ENCODE results near the gene EZH1.
"Not testable (repeated sequence)": the region's sequence is repeated elsewhere in the genome, so short reads cannot be mapped to it uniquely, and the experiment has no call there.

Gene EZH1

DNA sequence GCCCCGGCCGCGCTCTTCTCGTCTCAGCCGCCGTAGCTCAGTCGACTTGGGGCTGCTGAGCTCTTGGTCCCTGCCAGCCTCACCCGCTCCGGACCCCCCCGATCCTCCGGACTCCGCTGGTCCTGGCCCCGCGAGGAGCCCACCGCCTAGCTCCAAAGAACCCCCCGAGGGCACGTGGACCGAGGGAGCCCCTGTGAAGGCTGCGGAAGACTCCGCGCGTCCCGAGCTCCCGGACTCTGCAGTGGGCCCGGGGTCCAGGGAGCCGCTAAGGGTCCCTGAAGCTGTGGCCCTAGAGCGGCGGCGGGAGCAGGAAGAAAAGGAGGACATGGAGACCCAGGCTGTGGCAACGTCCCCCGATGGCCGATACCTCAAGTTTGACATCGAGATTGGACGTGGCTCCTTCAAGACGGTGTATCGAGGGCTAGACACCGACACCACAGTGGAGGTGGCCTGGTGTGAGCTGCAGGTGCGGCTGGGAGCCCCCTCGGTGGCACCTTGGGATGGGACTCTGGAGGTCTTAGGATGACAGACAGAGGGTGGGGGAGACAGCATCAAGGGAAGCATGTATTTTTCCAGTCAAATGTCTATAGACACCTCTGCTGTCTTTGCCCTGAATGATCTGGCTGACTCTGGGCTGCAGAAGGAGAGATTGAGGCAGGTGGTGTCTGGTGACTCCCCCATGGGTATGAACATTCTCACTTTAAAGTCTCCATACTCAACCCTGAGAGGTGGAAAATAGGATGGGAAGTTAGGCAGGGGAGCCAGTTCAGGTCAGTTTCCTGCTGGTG, 36.2 kb upstream of the EZH1 start:
- Histone ChIP-seq H3K27me3 (ENCODE audit: insufficient read depth, low read length) (peaks cover 37% of the 10 kb centered on the region), H3K9me3 (ENCODE audit: insufficient read depth, low read depth, low read length) (no peaks in the 10 kb centered on the region), H3K9ac (ENCODE audit: low read depth, low read length) (peak overlapping the region; percentile 48; the same call in 1 of the 2 replicates), H3K4me1 (ENCODE audit: insufficient read depth, low read length) (peaks cover 3% of the 10 kb centered on the region; the same call in 1 of the 2 replicates), H3K4me3 (ENCODE audit: low read length) (peak overlapping the region; percentile 70), H3K27ac (ENCODE audit: low read length) (no peak overlapping the region), H3K36me3 (ENCODE audit: insufficient read depth, low read depth, low read length) (peaks cover 28% of the 10 kb centered on the region)

DNA sequence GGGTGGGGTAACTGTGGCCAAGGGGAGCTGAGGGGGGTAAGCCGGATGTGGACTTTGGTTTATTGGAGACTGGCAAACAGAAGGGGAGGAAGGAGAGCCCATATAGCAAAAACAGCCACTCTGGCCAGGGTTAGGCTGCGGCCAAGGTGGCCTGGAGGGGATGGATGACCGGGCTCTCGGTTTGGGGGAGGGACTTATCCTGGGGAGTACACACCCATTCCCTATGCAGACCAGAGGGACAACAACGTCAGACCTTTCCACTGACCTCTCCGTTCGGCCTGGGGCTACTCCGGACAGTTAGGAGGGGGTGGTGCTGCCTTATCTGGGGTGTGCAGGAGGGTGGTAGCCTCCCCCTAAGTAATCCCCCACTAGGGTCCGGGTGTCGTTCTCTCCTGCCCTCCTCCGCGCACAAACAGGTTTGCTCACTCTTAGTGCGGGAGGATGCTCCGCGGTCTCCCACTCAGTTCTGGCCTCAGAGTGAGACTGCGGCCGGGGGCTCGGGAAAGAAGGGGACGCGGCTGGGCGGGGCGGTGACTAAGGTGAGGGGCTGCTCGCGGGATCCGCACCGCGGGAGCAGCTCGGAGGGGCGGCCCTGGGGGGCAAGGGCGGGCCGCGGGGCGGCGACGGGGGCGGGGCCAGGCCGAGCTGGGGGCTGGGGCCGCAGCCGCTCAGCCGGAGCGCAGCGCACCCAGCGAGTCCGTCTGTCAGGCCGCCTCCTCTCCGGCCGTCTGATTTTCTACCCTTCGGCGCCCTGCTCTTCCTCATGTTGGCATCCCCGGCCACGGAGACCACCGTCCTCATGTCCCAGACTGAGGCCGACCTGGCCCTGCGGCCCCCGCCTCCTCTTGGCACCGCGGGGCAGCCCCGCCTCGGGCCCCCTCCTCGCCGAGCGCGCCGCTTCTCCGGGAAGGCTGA, 35.4 kb upstream of the EZH1 start, which contains the start of gene WNK4:
WNK4 (plus strand) TSS at position 675 of the 915 bp plus-strand sequence; CDS start at position 764, 89 bp downstream.
- Histone ChIP-seq H3K9ac (ENCODE audit: low read depth, low read length) (peak within 1 kb of the TSS; percentile 48; the same call in 1 of the 2 replicates), H3K27me3 (ENCODE audit: insufficient read depth, low read length) (peaks cover 37% of the 10 kb centered on the region), H3K27ac (ENCODE audit: low read length) (no peak within 1 kb of the TSS), H3K4me3 (ENCODE audit: low read length) (peak within 1 kb of the TSS; percentile 70), H3K4me1 (ENCODE audit: insufficient read depth, low read length) (peaks cover 3% of the 10 kb centered on the region; the same call in 1 of the 2 replicates), H3K36me3 (ENCODE audit: insufficient read depth, low read depth, low read length) (peaks cover 36% of the 10 kb centered on the region), H3K9me3 (ENCODE audit: insufficient read depth, low read depth, low read length) (no peaks in the 10 kb centered on the region)

DNA sequence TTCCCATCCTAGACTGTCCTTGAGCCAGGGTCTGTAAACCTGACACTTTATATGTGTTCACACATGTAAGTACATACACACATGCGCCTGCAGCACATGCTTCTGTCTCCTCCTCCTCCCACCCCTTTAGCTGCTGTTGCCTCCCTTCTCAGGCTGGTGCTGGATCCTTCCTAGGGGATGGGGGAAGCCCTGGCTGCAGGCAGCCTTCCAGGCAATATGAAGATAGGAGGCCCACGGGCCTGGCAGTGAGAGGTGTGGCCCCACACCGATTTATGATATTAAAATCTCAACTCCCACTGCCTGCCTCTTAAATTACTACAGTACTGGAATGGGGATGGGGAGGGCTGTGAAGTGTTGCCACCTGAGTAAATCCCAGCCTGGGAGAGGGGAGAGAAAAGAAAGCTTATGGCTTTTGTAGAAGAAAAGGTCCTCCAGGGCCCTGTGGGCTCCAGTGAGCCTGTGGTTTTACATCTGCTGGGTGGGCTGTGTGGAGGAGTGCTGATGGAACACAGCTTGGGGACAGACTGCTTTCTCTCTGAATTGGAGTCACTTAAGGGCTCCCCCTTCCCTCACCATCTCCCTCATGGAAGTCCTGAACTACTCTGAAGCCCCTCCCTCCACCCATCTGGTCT, 34.6 kb upstream of the EZH1 start:
- H3K4me3 ChIP-seq (ENCODE audit: low read length) = peak overlapping the region; percentile 70; the same call in 1 of the 2 replicates
- no peak overlapping the region for H3K9ac ChIP-seq (ENCODE audit: low read depth, low read length)

DNA sequence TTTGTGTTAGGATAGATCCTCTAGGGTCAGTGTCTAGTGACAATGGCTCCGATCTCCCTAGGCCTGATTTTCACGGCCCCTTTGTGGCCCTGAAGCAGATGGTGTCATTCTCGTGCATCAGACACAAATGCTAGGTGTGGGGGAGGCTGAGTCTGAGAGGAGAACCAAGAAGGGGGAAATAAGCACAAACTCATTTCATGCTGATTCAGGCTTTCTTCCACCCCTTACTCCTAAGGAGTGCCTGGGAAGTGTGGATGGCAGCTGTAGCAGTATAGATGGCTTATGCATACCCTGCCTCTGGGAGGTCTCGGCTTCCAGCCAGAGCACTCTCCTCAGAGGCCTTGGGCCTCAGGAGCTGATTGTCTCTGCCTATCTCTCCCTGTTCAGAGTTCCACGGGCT, 33.7 kb upstream of the EZH1 start:
- Histone ChIP-seq H3K4me3 (ENCODE audit: low read length) (no peak overlapping the region), H3K9ac (ENCODE audit: low read depth, low read length) (no peak overlapping the region), H3K27me3 (ENCODE audit: insufficient read depth, low read length) (peaks cover 31% of the 10 kb centered on the region), H3K9me3 (ENCODE audit: insufficient read depth, low read depth, low read length) (no peaks in the 10 kb centered on the region), H3K4me1 (ENCODE audit: insufficient read depth, low read length) (peaks cover 3% of the 10 kb centered on the region; the same call in 1 of the 2 replicates), H3K27ac (ENCODE audit: low read length) (no peak overlapping the region), H3K36me3 (ENCODE audit: insufficient read depth, low read depth, low read length) (peaks cover 38% of the 10 kb centered on the region)

More for the DNA sequence above, 34.6 kb upstream of the EZH1 start:
- Histone ChIP-seq H3K4me1 (ENCODE audit: insufficient read depth, low read length) (peaks cover 3% of the 10 kb centered on the region; the same call in 1 of the 2 replicates), H3K9me3 (ENCODE audit: insufficient read depth, low read depth, low read length) (no peaks in the 10 kb centered on the region), H3K27me3 (ENCODE audit: insufficient read depth, low read length) (peaks cover 37% of the 10 kb centered on the region), H3K36me3 (ENCODE audit: insufficient read depth, low read depth, low read length) (peaks cover 38% of the 10 kb centered on the region), H3K27ac (ENCODE audit: low read length) (no peak overlapping the region)

- Histone ChIP-seq H3K4me1 (ENCODE audit: insufficient read depth, low read length) (no peaks in the 10 kb centered on the region), H3K9me3 (ENCODE audit: insufficient read depth, low read depth, low read length) (no peaks in the 10 kb centered on the region), H3K4me3 (ENCODE audit: low read length) (no peak overlapping the region), H3K9ac (ENCODE audit: low read depth, low read length) (no peak overlapping the region), H3K27ac (ENCODE audit: low read length) (no peak overlapping the region), H3K27me3 (ENCODE audit: insufficient read depth, low read length) (peaks cover 1% of the 10 kb centered on the region; the same call in 1 of the 2 replicates), H3K36me3 (ENCODE audit: insufficient read depth, low read depth, low read length) (peaks cover 38% of the 10 kb centered on the region)
Measured at GRCh38 chr17:42775534-42776098, 30.8 kb upstream of the EZH1 start.

- no peaks in the 10 kb centered on the region for H3K4me1 ChIP-seq (ENCODE audit: insufficient read depth, low read length)
- H3K27ac ChIP-seq (ENCODE audit: low read length) = no peak overlapping the region
- H3K36me3 ChIP-seq (ENCODE audit: insufficient read depth, low read depth, low read length) = peaks cover 36% of the 10 kb centered on the region
- peak overlapping the region; percentile 92 for H3K4me3 ChIP-seq (ENCODE audit: low read length)
- no peaks in the 10 kb centered on the region for H3K27me3 ChIP-seq (ENCODE audit: insufficient read depth, low read length)
- H3K9ac ChIP-seq (ENCODE audit: low read depth, low read length) = peak overlapping the region; percentile 94
- H3K9me3 ChIP-seq (ENCODE audit: insufficient read depth, low read depth, low read length) = no peaks in the 10 kb centered on the region
Measured at GRCh38 chr17:42774066-42774745, 29.4 kb upstream of the EZH1 start.

DNA sequence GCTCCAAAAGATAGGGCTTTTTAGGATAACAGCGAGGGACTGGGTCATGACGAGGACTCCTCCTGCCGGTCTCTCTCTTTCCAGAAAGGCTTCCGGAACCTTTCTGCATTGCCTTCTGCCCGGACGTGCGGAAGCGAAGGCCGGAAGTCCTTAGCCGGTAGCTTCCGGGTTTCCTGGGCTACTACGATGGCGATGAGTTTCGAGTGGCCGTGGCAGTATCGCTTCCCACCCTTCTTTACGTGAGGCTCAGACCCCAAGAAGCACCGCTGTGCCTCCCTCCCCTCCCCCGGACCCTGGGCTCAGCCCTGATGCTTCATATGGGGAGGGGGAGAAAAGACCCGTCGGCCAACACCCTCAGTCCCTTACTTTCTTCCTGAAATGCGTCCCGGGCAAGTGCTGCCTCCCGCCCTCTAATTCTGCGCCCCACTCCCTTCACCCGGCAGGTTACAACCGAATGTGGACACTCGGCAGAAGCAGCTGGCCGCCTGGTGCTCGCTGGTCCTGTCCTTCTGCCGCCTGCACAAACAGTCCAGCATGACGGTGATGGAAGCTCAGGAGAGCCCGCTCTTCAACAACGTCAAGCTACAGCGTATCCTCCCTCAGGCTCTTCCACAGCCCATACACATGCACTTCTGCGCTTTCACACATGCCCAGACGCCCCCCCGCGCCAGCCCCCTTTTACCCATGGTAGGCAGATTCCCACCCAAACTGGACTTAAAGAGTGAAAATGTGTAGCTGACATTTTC, 28.6 kb upstream of the EZH1 start, which contains the start of gene VPS25:
VPS25 (plus strand) TSS at position 160 of the 746 bp plus-strand sequence; CDS start at position 187, 27 bp downstream.
- Histone ChIP-seq H3K9me3 (ENCODE audit: insufficient read depth, low read depth, low read length) (no peaks in the 10 kb centered on the region), H3K27ac (ENCODE audit: low read length) (no peak within 1 kb of the TSS), H3K27me3 (ENCODE audit: insufficient read depth, low read length) (no peaks in the 10 kb centered on the region), H3K36me3 (ENCODE audit: insufficient read depth, low read depth, low read length) (peaks cover 28% of the 10 kb centered on the region), H3K9ac (ENCODE audit: low read depth, low read length) (peak within 1 kb of the TSS; percentile 94), H3K4me1 (ENCODE audit: insufficient read depth, low read length) (no peaks in the 10 kb centered on the region), H3K4me3 (ENCODE audit: low read length) (peak within 1 kb of the TSS; percentile 92)

GRCh38 chr17:42772945-42773289, 28.1 kb upstream of the EZH1 start:
- Histone ChIP-seq H3K9me3 (ENCODE audit: insufficient read depth, low read depth, low read length) (no peaks in the 10 kb centered on the region), H3K27ac (ENCODE audit: low read length) (no peak overlapping the region), H3K36me3 (ENCODE audit: insufficient read depth, low read depth, low read length) (peaks cover 23% of the 10 kb centered on the region), H3K27me3 (ENCODE audit: insufficient read depth, low read length) (no peaks in the 10 kb centered on the region), H3K9ac (ENCODE audit: low read depth, low read length) (peak overlapping the region; percentile 94; the same call in 1 of the 2 replicates), H3K4me3 (ENCODE audit: low read length) (peak overlapping the region; percentile 92), H3K4me1 (ENCODE audit: insufficient read depth, low read length) (no peaks in the 10 kb centered on the region)

- not testable (repeated sequence) for H3K4me1 ChIP-seq (ENCODE audit: insufficient read depth, low read length); H3K9ac ChIP-seq (ENCODE audit: low read depth, low read length)
Measured at GRCh38 chr17:42769964-42770363, 25.1 kb upstream of the EZH1 start.

DNA sequence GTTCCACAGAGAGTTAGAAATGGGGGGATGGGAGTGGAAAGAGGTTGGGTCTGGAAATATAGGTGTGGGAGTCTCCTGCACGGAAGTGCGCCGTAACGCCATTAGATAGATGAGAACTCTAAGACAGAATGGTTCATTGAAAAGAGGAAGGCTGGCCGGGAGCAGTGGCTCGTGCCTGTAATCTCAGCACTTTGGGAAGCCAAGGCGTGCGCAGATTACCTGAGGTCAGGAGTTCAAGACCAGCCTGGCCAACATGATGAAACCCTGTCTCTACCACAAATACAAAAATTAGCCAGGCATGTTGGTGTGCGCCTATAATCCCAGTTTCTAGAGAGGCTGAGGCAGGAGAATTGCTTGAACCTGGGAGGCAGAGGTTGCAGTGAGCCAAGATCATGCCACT, 23.2 kb upstream of the EZH1 start:
- H3K4me3 ChIP-seq (ENCODE audit: low read length); H3K27ac ChIP-seq (ENCODE audit: low read length); H3K9me3 ChIP-seq (ENCODE audit: insufficient read depth, low read depth, low read length); H3K4me1 ChIP-seq (ENCODE audit: insufficient read depth, low read length); H3K9ac ChIP-seq (ENCODE audit: low read depth, low read length); H3K27me3 ChIP-seq (ENCODE audit: insufficient read depth, low read length); H3K36me3 ChIP-seq (ENCODE audit: insufficient read depth, low read depth, low read length): not testable (repeated sequence)

More at GRCh38 chr17:42769964-42770363, 25.1 kb upstream of the EZH1 start:
- H3K36me3 ChIP-seq (ENCODE audit: insufficient read depth, low read depth, low read length); H3K27ac ChIP-seq (ENCODE audit: low read length); H3K4me3 ChIP-seq (ENCODE audit: low read length); H3K27me3 ChIP-seq (ENCODE audit: insufficient read depth, low read length); H3K9me3 ChIP-seq (ENCODE audit: insufficient read depth, low read depth, low read length): not testable (repeated sequence)

Measured in iPS-20b (cell line).